HAP-1 (cell line): Measurements from ENCODE around the gene ZG16B.

Experiments
- DNase-seq, 2 experiments: peaks; one replicate each; pipeline ENCODE4 v3.0.0-alpha.2; 2016 to 2020; ENCODE audit warnings: low spot score in 2 of 2
- H3K27me3 ChIP-seq: fragments of 250-450 bp; sonication (Bioruptor Pico); 2 replicates; pipeline ENCODE4 v1.5.1; 2020; ENCODE audit warnings: low read depth, mild to moderate bottlenecking, moderate library complexity
- H3K36me3 ChIP-seq: fragments of 250-450 bp; sonication (Bioruptor Pico); replicated peaks from 2 replicates; pipeline ENCODE4 v1.5.1; 2020; ENCODE audit warnings: mild to moderate bottlenecking
- H3K4me1 ChIP-seq: fragments of 250-450 bp; sonication (Bioruptor Pico); 2 replicates; pipeline ENCODE4 v1.5.1; 2020; ENCODE audit warnings: mild to moderate bottlenecking
- H3K4me3 ChIP-seq: fragments of 250-450 bp; sonication (Bioruptor Pico); 2 replicates; pipeline ENCODE4 v1.5.1; 2020; ENCODE audit warnings: mild to moderate bottlenecking, moderate library complexity
- H3K9me3 ChIP-seq: fragments of 250-450 bp; sonication (Bioruptor Pico); 2 replicates; pipeline ENCODE4 v1.5.1; 2020; ENCODE audit warnings: mild to moderate bottlenecking, moderate library complexity
- in situ Hi-C: fragments of 300-500 bp; cut with MboI; formaldehyde crosslinking; loops from 3 replicates; pipeline ENCODE4 v1.14.3; 2020; ENCODE audit warnings: low sequenced_read_pairs, inconsistent platforms, mixed read lengths

ZG16B gene

GRCh38 chr16:2836646-2837508 is 6.8 kb downstream of the ZG16B start:
- Histone ChIP-seq H3K27me3 (no peaks in the 10 kb centered on the region), H3K4me3 (no peak overlapping the region), H3K36me3 (no peaks in the 10 kb centered on the region), H3K9me3 (no peaks in the 10 kb centered on the region), H3K4me1 (peaks cover under 1% of the 10 kb centered on the region; the same call in 1 of the 2 replicates)
- no peak for DNase-seq
- in situ Hi-C loops = no loop called here

DNA sequence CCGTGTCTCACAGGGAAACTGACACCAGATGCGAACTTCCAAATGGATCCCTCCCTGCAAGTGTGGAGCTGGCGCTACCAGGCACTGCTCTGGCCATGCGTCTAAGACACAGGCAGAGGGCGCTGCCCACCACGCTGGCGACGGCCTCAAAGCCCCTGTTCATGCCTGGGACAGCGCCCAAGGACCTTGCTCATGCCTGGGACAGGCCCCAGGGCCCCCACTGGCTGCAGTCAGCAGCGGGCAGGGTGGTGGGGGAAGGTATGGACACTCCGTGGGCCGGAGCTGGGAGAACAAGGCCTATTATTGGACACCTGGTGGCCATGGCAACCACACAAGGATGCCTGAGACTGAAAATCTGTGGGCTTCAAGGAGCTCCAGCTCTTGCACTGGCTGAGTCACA is 8.8 kb downstream of the ZG16B start:
- Histone ChIP-seq H3K9me3 (peaks cover 5% of the 10 kb centered on the region; the same call in 1 of the 2 replicates), H3K4me3 (no peak overlapping the region), H3K27me3 (no peaks in the 10 kb centered on the region), H3K36me3 (no peaks in the 10 kb centered on the region), H3K4me1 (peaks cover 9% of the 10 kb centered on the region)
- peak; percentile 28 to 78 for DNase-seq
- in situ Hi-C loops = no loop called here

DNA sequence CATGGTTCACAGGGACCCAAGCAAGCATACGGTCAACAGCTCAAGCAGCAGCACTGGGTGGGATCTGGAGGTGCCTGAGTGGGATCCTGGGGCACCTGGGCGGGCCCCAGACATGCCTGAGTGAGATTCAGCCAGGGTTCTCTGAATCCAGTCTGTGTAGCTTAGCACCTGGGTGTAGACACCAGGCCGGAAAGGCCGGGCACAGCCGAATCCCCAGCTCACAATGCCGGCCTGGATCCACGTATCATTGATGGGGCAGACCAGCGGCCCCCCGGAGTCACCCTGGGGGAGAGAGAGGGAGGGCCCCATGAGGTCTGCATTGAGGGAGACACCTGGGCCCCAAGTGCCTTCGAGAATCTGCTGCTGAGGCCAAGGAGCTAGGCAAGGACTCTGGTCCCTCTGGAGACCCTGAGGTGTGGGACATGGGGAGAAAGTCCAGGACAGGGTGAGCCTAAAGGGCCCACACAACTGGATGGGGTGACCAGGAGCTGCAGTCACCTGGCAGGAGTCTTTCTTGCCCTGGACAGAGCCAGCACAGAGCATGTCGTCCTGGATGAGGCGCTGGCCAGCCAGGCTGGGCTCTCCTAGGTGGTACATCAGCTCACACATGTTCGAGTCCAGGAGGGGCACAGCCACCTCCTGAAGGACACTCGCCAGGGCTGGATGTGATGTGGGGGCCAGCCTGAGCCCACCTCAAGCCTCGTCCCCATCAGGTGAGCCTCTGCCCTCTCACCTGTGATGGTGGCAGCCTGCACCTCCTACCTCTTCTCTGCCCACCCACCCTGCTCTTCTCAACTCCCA is 9.7 kb downstream of the ZG16B start:
- H3K27me3 ChIP-seq = no peaks in the 10 kb centered on the region
- no peak for DNase-seq
- peaks cover 5% of the 10 kb centered on the region; the same call in 1 of the 2 replicates for H3K9me3 ChIP-seq
- no peak overlapping the region for H3K4me3 ChIP-seq
- no peaks in the 10 kb centered on the region for H3K36me3 ChIP-seq
- in situ Hi-C loops = no loop called here
- peaks cover 9% of the 10 kb centered on the region for H3K4me1 ChIP-seq

GRCh38 chr16:2840914-2841313 is 10.8 kb downstream of the ZG16B start:
- H3K4me3 ChIP-seq = no peak overlapping the region
- in situ Hi-C loops = no loop called here
- no peak for DNase-seq
- H3K4me1 ChIP-seq = peaks cover 9% of the 10 kb centered on the region
- H3K36me3 ChIP-seq = no peaks in the 10 kb centered on the region
- no peaks in the 10 kb centered on the region for H3K27me3 ChIP-seq
- peaks cover 5% of the 10 kb centered on the region; the same call in 1 of the 2 replicates for H3K9me3 ChIP-seq

- peaks cover 5% of the 10 kb centered on the region; the same call in 1 of the 2 replicates for H3K9me3 ChIP-seq
- peak overlapping the region; percentile 27 for H3K4me3 ChIP-seq
- DNase-seq = no peak
- H3K27me3 ChIP-seq = no peaks in the 10 kb centered on the region
- in situ Hi-C loops = no loop called here
- H3K4me1 ChIP-seq = peaks cover 9% of the 10 kb centered on the region
- H3K36me3 ChIP-seq = no peaks in the 10 kb centered on the region
Observed at GRCh38 chr16:2841606-2842339, 11.7 kb downstream of the ZG16B start.

DNA sequence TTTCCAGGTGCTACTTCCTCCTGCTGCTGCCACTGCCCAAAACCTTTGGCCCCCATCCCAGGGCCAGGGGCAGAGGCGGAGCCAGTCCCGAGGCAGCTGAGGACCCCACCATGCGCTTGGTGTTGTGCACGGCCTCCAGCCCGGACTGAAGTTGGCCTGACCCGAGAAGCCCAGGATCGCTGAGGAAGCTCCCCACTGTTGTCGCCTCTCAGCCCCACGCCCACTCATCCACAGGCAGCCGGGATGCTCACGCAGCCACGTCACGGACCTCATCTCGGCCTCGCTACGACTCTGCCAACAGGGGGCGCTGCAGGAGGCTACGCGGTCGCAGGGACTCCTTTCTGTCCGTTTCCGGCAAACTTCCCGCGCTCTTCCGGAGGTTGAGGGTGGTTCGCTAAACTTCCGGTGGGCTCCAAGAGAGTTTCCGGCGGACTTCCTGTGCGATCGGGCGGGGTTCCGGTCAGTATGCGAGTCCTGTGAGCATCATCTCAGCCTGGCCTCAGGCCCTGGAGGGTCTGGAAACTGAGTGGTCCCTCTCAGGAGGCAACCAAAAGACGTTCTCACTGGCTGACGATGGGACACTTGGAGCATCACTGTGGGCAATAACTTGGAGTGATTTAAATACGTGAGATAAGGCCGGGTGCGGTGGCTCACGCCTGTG is 12.4 kb downstream of the ZG16B start:
- Histone ChIP-seq H3K36me3 (no peaks in the 10 kb centered on the region), H3K4me1 (peaks cover 9% of the 10 kb centered on the region), H3K9me3 (peaks cover 5% of the 10 kb centered on the region; the same call in 1 of the 2 replicates), H3K27me3 (no peaks in the 10 kb centered on the region), H3K4me3 (peak overlapping the region; percentile 27)
- DNase-seq = peak; percentile 81 to 91
- in situ Hi-C loops = no loop called here

DNA sequence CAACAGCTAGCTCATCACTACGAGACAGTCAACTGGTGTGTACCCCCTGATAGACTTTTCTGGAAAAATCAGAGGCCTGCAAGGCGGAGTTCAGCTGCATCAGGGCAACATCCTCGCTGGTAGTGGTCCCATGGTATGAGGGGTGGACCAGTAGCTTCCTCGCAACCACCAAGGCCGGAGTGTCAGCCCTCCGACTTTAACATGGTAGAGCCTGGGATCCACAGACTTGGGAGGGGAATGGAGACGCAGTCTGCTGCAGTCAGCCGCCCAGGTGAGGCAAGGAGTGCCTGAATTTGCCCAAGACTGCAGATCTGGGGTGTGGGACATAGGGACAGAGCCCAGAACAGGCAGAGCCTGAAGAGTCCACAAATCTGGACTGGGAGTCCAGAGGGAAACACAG is 13.4 kb downstream of the ZG16B start:
- DNase-seq = no peak
- H3K27me3 ChIP-seq = no peaks in the 10 kb centered on the region
- in situ Hi-C loops = no loop called here
- peaks cover 5% of the 10 kb centered on the region; the same call in 1 of the 2 replicates for H3K9me3 ChIP-seq
- no peak overlapping the region for H3K4me3 ChIP-seq
- H3K36me3 ChIP-seq = no peaks in the 10 kb centered on the region
- peaks cover 9% of the 10 kb centered on the region for H3K4me1 ChIP-seq

GRCh38 chr16:2845116-2845515 is 15.0 kb downstream of the ZG16B start:
- Histone ChIP-seq H3K36me3 (no peaks in the 10 kb centered on the region), H3K4me1 (peaks cover 9% of the 10 kb centered on the region), H3K27me3 (no peaks in the 10 kb centered on the region), H3K9me3 (peaks cover 5% of the 10 kb centered on the region; the same call in 1 of the 2 replicates), H3K4me3 (no peak overlapping the region)
- in situ Hi-C loops = no loop called here
- no peak for DNase-seq

GRCh38 chr16:2846511-2847310 is 16.6 kb downstream of the ZG16B start:
- H3K9me3 ChIP-seq = peaks cover 5% of the 10 kb centered on the region; the same call in 1 of the 2 replicates
- no peaks in the 10 kb centered on the region for H3K36me3 ChIP-seq
- in situ Hi-C loops = no loop called here
- H3K4me1 ChIP-seq = peaks cover 9% of the 10 kb centered on the region
- no peaks in the 10 kb centered on the region for H3K27me3 ChIP-seq
- H3K4me3 ChIP-seq = no peak overlapping the region
- DNase-seq = no peak

GRCh38 chr16:2848933-2849725 is 19.0 kb downstream of the ZG16B start:
- H3K27me3 ChIP-seq = no peaks in the 10 kb centered on the region
- no peak for DNase-seq
- no peaks in the 10 kb centered on the region; the same call in 1 of the 2 replicates for H3K9me3 ChIP-seq
- in situ Hi-C loops = no loop called here
- no peak overlapping the region for H3K4me3 ChIP-seq
- H3K36me3 ChIP-seq = no peaks in the 10 kb centered on the region
- no peaks in the 10 kb centered on the region for H3K4me1 ChIP-seq

- no peaks in the 10 kb centered on the region for H3K4me1 ChIP-seq
- in situ Hi-C loops = no loop called here
- H3K36me3 ChIP-seq = no peaks in the 10 kb centered on the region
- H3K4me3 ChIP-seq = no peak overlapping the region
- H3K27me3 ChIP-seq = no peaks in the 10 kb centered on the region
- no peak for DNase-seq
- H3K9me3 ChIP-seq = peaks cover 8% of the 10 kb centered on the region
Observed at GRCh38 chr16:2852003-2852730, 22.1 kb downstream of the ZG16B start.
